ENCODE measurements around the gene TNMD.
"Not testable (repeated sequence)": the region's sequence is repeated elsewhere in the genome, so short reads cannot be mapped to it uniquely, and the experiment has no call there.

TNMD gene

DNA sequence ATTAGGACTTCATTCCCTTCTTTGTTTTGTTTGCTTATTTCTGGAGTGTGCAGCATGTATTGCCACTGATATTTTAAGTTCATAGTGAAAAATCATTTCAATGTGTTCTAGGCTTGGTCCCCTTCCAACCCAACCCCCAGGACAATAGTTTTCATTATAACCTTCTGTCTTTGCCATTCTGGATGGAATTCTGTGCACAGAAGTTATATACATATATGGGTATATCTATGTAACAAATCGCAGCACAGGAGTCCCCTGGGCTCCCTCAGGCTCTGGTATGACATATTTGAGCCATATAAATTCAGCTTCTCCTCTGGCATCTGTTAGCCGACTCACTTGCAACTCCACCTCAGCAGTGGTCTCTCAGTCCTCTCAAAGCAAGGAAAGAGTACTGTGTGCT lies at the start of gene TNMD:
TNMD (plus strand) TSS at position 326 of the 400 bp plus-strand sequence. CDS start 83 bp downstream, outside the sequence.
- TF ChIP-seq, protein P1, sequence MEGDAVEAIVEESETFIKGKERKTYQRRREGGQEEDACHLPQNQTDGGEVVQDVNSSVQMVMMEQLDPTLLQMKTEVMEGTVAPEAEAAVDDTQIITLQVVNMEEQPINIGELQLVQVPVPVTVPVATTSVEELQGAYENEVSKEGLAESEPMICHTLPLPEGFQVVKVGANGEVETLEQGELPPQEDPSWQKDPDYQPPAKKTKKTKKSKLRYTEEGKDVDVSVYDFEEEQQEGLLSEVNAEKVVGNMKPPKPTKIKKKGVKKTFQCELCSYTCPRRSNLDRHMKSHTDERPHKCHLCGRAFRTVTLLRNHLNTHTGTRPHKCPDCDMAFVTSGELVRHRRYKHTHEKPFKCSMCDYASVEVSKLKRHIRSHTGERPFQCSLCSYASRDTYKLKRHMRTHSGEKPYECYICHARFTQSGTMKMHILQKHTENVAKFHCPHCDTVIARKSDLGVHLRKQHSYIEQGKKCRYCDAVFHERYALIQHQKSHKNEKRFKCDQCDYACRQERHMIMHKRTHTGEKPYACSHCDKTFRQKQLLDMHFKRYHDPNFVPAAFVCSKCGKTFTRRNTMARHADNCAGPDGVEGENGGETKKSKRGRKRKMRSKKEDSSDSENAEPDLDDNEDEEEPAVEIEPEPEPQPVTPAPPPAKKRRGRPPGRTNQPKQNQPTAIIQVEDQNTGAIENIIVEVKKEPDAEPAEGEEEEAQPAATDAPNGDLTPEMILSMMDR (conservative IDR thresholded peaks at IDR 0.05; ENCODE audit: low read depth) = no peak
- POLR2A ChIA-PET (ENCODE audit: low non-redundant PET) = no interaction called here
- H3K27ac ChIP-seq = no peak within 1 kb of the TSS
- DNase-seq (ENCODE audit: low spot score) = no peak
- CTCF ChIA-PET = interaction anchor here (1.1 kb wide), 1 partner anchor 52 kb away, joined by 3 read pairs; the partner anchor contains the start of gene TSPAN6

DNA sequence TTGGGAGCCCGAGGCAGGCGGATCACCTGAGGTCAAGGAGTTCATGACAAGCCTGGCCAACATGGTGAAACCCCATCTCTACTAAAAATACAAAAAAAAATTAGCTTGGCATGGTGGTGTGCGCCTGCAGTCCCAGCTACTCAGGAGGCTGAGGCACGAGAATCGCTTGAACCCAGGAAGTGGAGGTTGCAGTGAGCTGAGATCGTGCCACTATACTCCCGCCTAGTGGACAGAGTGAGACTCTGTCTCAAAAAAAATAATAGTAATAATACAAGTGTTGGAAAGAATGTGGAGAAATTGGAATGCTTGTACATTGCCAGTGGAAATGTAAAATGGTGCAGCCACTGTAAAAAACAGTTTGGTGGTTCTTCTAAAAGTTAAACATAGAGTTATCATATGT lies 19.2 kb upstream of the TNMD start:
- POLR2A ChIA-PET (ENCODE audit: low non-redundant PET); DNase-seq (ENCODE audit: low spot score); H3K27ac ChIP-seq: not testable (repeated sequence)
- CTCF ChIA-PET = interaction anchor here (0.6 kb wide), 1 partner anchor 14 kb away, joined by 3 read pairs; no protein-coding TSS in a partner anchor

DNA sequence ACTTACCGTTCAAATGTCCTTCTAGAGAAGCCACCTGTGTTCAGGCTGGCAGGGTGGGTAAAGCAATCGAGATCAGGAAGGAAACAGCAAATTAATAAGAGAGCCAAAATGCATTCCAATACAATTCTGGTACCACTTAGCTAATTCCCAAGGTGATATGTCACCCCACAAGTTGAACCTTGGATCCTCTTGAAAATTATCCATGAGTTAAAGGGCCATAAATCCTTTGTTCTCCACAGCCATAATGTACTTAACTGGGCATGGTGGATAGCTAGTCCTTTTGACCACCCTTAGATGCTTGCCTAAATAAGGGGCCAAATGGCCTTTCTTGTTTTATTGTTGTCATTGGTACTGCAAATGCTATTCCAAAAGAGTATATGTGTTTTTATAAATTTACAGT lies 2.0 kb downstream of the TNMD start:
- CTCF ChIA-PET = no interaction called here
- POLR2A ChIA-PET (ENCODE audit: low non-redundant PET) = no interaction called here
- no peak overlapping the region for H3K27ac ChIP-seq
- TF ChIP-seq, protein P1 (conservative IDR thresholded peaks at IDR 0.05; ENCODE audit: low read depth) = no peak
- DNase-seq (ENCODE audit: low spot score) = no peak

DNA sequence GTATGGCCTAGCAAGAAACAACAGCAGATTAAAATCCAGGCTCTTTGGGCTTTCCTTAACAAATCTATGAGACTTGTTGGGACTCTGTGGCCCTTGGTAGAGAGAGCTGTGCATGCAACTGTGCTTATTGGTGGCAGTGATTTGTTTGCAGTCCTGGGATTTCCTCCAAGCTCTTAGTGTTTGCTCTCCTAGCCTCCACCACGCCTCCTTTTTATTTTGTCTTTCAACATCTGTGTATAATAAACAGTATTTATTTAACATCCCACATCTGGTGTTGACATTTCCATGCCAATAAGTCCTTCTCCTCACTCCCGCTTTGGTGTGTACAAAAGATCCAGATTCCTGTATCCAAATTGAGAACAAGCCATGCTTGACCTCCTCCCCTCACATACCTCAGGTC lies 3.1 kb downstream of the TNMD start:
- CTCF ChIA-PET = interaction anchor here (0.6 kb wide), 1 partner anchor 1957 kb away, joined by 4 read pairs; no protein-coding TSS in a partner anchor
- DNase-seq (ENCODE audit: low spot score) = no peak
- TF ChIP-seq, protein P1 (conservative IDR thresholded peaks at IDR 0.05; ENCODE audit: low read depth) = no peak
- H3K27ac ChIP-seq = no peak overlapping the region
- POLR2A ChIA-PET (ENCODE audit: low non-redundant PET) = no interaction called here

DNA sequence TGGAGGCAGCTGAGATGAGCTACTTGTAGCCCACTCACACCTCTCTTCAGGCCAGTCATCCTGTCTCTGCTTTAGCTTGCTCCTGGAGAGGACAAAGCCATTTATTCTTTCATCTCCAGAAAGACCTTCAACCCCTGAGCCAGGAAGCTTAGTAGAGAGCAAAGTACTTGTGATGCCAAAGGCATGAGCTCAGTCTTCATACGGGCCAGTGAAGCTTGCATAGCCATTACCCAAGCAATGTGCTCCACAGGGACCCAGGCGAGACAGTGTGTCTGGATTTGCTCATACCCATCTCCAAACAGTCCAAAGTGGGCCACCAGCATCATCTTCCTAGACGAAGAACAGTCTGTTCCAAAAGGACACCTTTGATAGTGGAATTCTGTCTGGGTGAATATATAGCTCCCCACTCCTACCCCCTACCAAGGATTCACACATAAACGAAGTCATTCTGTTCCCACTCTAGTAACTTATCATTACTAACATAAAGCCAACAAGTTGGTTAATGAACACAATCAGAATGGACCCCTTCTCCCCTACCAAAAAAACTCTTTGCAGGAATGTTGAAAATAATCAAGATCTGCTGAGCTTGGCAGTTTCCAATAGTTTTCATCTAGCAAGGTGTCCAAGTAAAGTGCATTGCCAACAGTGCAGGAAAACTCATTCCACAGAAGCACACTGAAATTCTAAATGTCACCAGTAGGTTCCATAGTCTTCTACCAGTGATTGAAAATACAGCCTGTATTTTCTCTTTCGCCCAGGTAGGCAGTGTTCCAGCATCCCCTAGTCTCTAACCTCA lies 6.7 kb downstream of the TNMD start:
- TF ChIP-seq, protein P1 (conservative IDR thresholded peaks at IDR 0.05; ENCODE audit: low read depth) = no peak
- CTCF ChIA-PET = interaction anchor here (1.1 kb wide), 1 partner anchor 177 kb away, joined by 4 read pairs; no protein-coding TSS in a partner anchor
- DNase-seq (ENCODE audit: low spot score) = no peak
- POLR2A ChIA-PET (ENCODE audit: low non-redundant PET) = no interaction called here
- no peak overlapping the region for H3K27ac ChIP-seq

DNA sequence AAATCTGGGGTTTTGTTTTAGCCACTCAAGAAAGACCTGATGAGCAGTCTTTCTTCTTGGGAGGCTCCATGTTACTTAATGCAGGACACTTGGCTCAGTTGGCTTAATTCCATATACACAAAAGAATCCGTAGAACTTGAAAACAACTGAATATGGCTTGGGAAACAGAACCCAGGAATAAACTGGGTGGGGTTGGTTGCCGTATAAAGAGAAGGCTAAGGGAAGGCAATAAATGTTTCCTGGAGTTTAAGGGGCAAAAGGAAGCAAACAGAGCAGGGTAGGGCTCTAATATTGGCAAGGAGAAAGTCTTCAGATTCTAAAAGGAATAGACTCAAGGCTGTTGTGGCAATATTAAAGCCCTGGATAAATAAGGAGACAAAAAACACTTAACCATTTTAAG lies 8.4 kb downstream of the TNMD start:
- no peak overlapping the region for H3K27ac ChIP-seq
- TF ChIP-seq, protein P1 (conservative IDR thresholded peaks at IDR 0.05; ENCODE audit: low read depth) = no peak
- CTCF ChIA-PET = no interaction called here
- DNase-seq (ENCODE audit: low spot score) = no peak
- POLR2A ChIA-PET (ENCODE audit: low non-redundant PET) = no interaction called here

DNA sequence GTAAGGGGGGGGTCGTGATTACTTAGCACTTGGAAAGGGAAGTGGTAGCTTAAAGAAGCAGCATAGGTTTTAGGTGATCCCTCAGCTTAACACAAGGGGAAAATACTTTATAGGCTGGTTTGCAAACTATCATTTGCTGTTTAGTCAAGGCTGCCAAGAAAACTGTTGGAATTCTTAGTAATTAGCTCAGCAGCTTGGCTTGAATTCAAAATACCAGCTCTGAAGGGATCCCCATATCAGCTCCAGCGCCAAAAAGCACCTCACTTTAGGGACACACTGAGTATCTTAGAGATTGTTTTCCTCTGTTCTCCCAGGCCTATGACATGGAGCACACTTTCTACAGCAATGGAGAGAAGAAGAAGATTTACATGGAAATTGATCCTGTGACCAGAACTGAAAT lies 8.8 kb downstream of the TNMD start:
- H3K27ac ChIP-seq = no peak overlapping the region
- TF ChIP-seq, protein P1 (conservative IDR thresholded peaks at IDR 0.05; ENCODE audit: low read depth) = no peak
- ChIA-PET CTCF (no interaction called here), POLR2A (ENCODE audit: low non-redundant PET) (no interaction called here)
- no peak for DNase-seq (ENCODE audit: low spot score)
